ENCODE measurements around the gene HNRNPH3. TPM values are rescaled to one million over a fixed set of nuclear protein-coding genes. Genes with fewer than 3 reads are reported as not detected.
A peak's percentile ranks its signal among the peaks of the same experiment; 100 is the strongest.

Gene HNRNPH3, protein sequence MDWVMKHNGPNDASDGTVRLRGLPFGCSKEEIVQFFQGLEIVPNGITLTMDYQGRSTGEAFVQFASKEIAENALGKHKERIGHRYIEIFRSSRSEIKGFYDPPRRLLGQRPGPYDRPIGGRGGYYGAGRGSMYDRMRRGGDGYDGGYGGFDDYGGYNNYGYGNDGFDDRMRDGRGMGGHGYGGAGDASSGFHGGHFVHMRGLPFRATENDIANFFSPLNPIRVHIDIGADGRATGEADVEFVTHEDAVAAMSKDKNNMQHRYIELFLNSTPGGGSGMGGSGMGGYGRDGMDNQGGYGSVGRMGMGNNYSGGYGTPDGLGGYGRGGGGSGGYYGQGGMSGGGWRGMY
- polyA plus RNA-seq = 100 to 1,000 TPM; 117 to 229 (median 139) TPM
- long read RNA-seq, donor 1, transcript HNRNPH3-201 (10 exons, 2,339 nt) = minor isoform, 10 of 163 reads
- long read RNA-seq, donor 1, transcript HNRNPH3-208 (7 exons, 2,704 nt) = major isoform, 17 of 163 reads
- long read RNA-seq, donor 1, partial matches to known transcripts = 112 of 163 reads
- long read RNA-seq, donor 1, other reads (novel, unspliced or antisense) = 14 of 163 reads
- long read RNA-seq, donor 2, transcript HNRNPH3-201 (10 exons, 2,339 nt) = major isoform, 5 of 34 reads
- long read RNA-seq, donor 2, partial matches to known transcripts = 24 of 34 reads
- long read RNA-seq, donor 2, other reads (novel, unspliced or antisense) = 0 of 34 reads
- long read RNA-seq, donor 3, transcript HNRNPH3-208 (7 exons, 2,704 nt) = major isoform, 14 of 69 reads
- long read RNA-seq, donor 3, partial matches to known transcripts = 39 of 69 reads
- long read RNA-seq, donor 3, other reads (novel, unspliced or antisense) = 5 of 69 reads
- long read RNA-seq, donor 4 = 0 reads
- long read RNA-seq, donor 5, transcript HNRNPH3-208 (7 exons, 2,704 nt) = major isoform, 6 of 8 reads
- long read RNA-seq, donor 5, partial matches to known transcripts = 0 of 8 reads
- long read RNA-seq, donor 5, other reads (novel, unspliced or antisense) = 0 of 8 reads
- long read RNA-seq, donor 6, transcript HNRNPH3-208 (7 exons, 2,704 nt) = major isoform, 13 of 55 reads
- long read RNA-seq, donor 6, transcript HNRNPH3-201 (10 exons, 2,339 nt) = minor isoform, 7 of 55 reads
- long read RNA-seq, donor 6, partial matches to known transcripts = 31 of 55 reads
- long read RNA-seq, donor 6, other reads (novel, unspliced or antisense) = 0 of 55 reads
- long read RNA-seq, donor 7 = 0 reads
- long read RNA-seq, donor 8, partial matches to known transcripts = 0 of 3 reads
- long read RNA-seq, donor 8, other reads (novel, unspliced or antisense) = 0 of 3 reads
- long read RNA-seq, donor 9, partial matches to known transcripts = 0 of 5 reads
- long read RNA-seq, donor 9, other reads (novel, unspliced or antisense) = 0 of 5 reads
- long read RNA-seq, donor 10, transcript HNRNPH3-202 (10 exons, 1,332 nt) = minor isoform, 5 of 141 reads
- long read RNA-seq, donor 10, transcript HNRNPH3-201 (10 exons, 2,339 nt) = minor isoform, 16 of 141 reads
- long read RNA-seq, donor 10, transcript HNRNPH3-208 (7 exons, 2,704 nt) = major isoform, 19 of 141 reads
- long read RNA-seq, donor 10, partial matches to known transcripts = 83 of 141 reads
- long read RNA-seq, donor 10, other reads (novel, unspliced or antisense) = 8 of 141 reads

DNA sequence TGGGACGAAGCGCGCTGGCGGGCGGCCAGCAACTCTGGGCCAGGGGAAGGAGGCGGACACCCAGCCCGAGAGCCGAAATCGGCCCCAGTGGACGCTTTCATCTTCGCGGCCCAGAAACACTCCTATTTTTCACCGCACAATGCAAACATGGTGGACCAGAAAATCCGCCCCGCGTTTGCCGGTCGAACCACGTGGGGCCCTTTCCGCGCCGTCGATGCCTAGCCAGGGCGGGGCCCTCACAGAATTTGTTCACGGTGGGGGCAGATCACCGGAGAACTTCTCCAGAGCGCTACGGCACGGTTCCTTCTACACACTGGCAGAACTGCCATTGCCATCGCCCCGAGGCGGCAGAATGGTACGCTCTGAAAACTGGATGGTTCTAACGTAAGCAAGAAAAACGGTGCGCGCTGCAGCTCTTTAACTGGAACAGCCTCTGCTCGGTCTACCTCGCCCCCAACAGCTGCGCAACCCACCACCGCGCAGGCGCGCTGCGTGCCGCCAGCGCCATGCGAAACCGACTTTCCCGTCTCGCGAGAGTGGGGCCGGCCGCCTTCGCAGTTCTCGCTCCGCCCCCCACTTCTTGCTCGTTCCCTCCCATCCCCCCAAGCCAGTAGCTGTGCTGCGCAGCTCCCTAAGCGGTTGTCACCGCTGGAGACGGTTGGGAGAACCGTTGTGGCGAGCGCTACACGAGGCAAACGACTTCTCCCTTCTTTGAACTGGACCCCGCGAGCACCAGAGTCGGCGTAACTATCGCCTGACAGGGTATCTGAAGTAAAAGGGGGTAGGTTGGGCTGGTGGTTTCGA is at the start of gene HNRNPH3:
Gene HNRNPH3 (plus strand): TSS at position 610 of the 804 bp plus-strand sequence. CDS start 5,158 bp downstream, outside the sequence.
- Histone ChIP-seq H3K36me3 (ENCODE audit: control insufficient read depth in 3 of 3, insufficient read depth in 2 of 3, low read depth in 1 of 3, low read length in 3 of 3) (no peaks in the 10 kb centered on the region), H3K27ac (ENCODE audit: low read depth in 1 of 3, low read length in 2 of 3) (peak within 1 kb of the TSS; percentile 93 to 98 (median 94)), H3K4me1 (ENCODE audit: control insufficient read depth in 3 of 3, insufficient read depth in 2 of 3, low read depth in 1 of 3, low read length in 2 of 3) (peaks cover 2 to 22% (median 11%) of the 10 kb centered on the region in 3 donors), H3K4me3 (ENCODE audit: low read depth in 1 of 3, low read length in 3 of 3) (peak within 1 kb of the TSS; percentile 81 to 100 (median 89)), H3K27me3 (ENCODE audit: control insufficient read depth in 3 of 3, insufficient read depth in 3 of 3, low read length in 3 of 3) (no peaks in the 10 kb centered on the region), H3K9me3 (ENCODE audit: control insufficient read depth in 2 of 2, insufficient read depth in 1 of 2, low read depth in 1 of 2, low read length in 1 of 2) (peaks cover 0 to 2% of the 10 kb centered on the region in 2 donors)
- peak; percentile 98 to 100 for DNase-seq
- no peak for FAIRE-seq
- WGBS, 3 donors = 0% methylated on average over 66 to 73 of the region's 73 CpGs

- FAIRE-seq (no peak), DNase-seq (no peak)
- H3K27me3 ChIP-seq (ENCODE audit: control insufficient read depth in 3 of 3, insufficient read depth in 3 of 3, low read length in 3 of 3) = no peaks in the 10 kb centered on the region
- H3K27ac ChIP-seq (ENCODE audit: low read depth in 1 of 3, low read length in 2 of 3) = no peak overlapping the region
- H3K4me3 ChIP-seq (ENCODE audit: low read depth in 1 of 3, low read length in 3 of 3) = no peak overlapping the region
- peaks cover 4 to 69% (median 28%) of the 10 kb centered on the region in 3 donors for H3K36me3 ChIP-seq (ENCODE audit: control insufficient read depth in 3 of 3, insufficient read depth in 2 of 3, low read depth in 1 of 3, low read length in 3 of 3)
- H3K9me3 ChIP-seq (ENCODE audit: control insufficient read depth in 2 of 2, insufficient read depth in 1 of 2, low read depth in 1 of 2, low read length in 1 of 2) = peaks cover 0 to 6% of the 10 kb centered on the region in 2 donors
- no peaks in the 10 kb centered on the region for H3K4me1 ChIP-seq (ENCODE audit: control insufficient read depth in 3 of 3, insufficient read depth in 2 of 3, low read depth in 1 of 3, low read length in 2 of 3)
- 77 to 84% (median 81%) methylated on average over 9 of the region's 9 CpGs for WGBS, 3 donors
These were observed 47.5 kb upstream of the HNRNPH3 start for GRCh38 chr10:68284062-68285001.

DNA sequence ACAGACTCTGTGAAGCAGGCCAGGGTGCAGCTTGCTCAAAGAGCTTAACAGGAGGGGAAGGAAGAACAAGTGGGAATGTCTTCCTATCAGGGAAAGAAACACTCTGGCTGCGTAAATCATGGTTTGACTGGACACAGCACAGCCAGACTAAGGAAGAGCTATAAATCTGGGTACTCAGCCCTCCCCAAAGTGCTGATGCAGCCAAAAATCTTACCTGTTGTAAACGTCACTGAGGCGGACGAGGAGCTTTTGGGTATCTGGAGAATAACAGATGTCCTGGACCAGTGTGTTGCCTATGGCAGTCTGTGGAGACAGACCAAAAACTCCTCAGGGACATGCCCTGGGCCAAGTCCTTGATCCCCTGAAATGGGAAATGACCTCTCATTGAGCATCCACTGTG is 43.1 kb upstream of the HNRNPH3 start:
- no peak for DNase-seq
- H3K36me3 ChIP-seq (ENCODE audit: control insufficient read depth in 3 of 3, insufficient read depth in 2 of 3, low read depth in 1 of 3, low read length in 3 of 3) = peaks cover 7 to 79% (median 33%) of the 10 kb centered on the region in 3 donors

DNA sequence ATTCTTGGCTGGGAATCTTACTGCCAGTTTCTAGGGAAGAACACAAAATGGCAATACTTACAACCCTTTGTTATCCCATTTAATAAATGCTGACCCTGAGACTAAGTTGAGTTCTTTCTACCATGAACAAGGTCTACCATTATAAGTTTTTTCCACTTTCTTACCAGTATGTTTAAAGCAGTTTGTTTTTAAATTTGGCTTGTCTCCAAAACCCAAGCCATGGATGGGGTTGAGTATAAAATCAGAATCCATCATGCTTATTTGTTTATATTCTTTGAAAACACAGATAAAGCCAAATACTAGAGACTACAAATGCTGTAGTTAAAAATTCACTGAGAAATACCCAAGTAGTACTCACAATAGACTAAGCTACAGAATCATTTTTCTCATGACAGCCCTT is 41.1 kb upstream of the HNRNPH3 start:
- Histone ChIP-seq H3K4me3 (ENCODE audit: low read depth in 1 of 3, low read length in 3 of 3) (no peak overlapping the region), H3K27ac (ENCODE audit: low read depth in 1 of 3, low read length in 2 of 3) (no peak overlapping the region), H3K36me3 (ENCODE audit: control insufficient read depth in 3 of 3, insufficient read depth in 2 of 3, low read depth in 1 of 3, low read length in 3 of 3) (peaks cover 4 to 82% (median 24%) of the 10 kb centered on the region in 3 donors), H3K27me3 (ENCODE audit: control insufficient read depth in 3 of 3, insufficient read depth in 3 of 3, low read length in 3 of 3) (no peaks in the 10 kb centered on the region), H3K4me1 (ENCODE audit: control insufficient read depth in 3 of 3, insufficient read depth in 2 of 3, low read depth in 1 of 3, low read length in 2 of 3) (no peaks in the 10 kb centered on the region), H3K9me3 (ENCODE audit: control insufficient read depth in 2 of 2, insufficient read depth in 1 of 2, low read depth in 1 of 2, low read length in 1 of 2) (no peaks in the 10 kb centered on the region)
- FAIRE-seq (no peak), DNase-seq (no peak)

More for the DNA sequence above, 43.1 kb upstream of the HNRNPH3 start:
- no peak for FAIRE-seq
- H3K9me3 ChIP-seq (ENCODE audit: control insufficient read depth in 2 of 2, insufficient read depth in 1 of 2, low read depth in 1 of 2, low read length in 1 of 2) = no peaks in the 10 kb centered on the region
- 93 to 96% (median 94%) methylated on average over 4 of the region's 4 CpGs for WGBS, 3 donors
- H3K4me3 ChIP-seq (ENCODE audit: low read depth in 1 of 3, low read length in 3 of 3) = no peak overlapping the region
- no peaks in the 10 kb centered on the region for H3K27me3 ChIP-seq (ENCODE audit: control insufficient read depth in 3 of 3, insufficient read depth in 3 of 3, low read length in 3 of 3)
- no peak overlapping the region for H3K27ac ChIP-seq (ENCODE audit: low read depth in 1 of 3, low read length in 2 of 3)
- no peaks in the 10 kb centered on the region for H3K4me1 ChIP-seq (ENCODE audit: control insufficient read depth in 3 of 3, insufficient read depth in 2 of 3, low read depth in 1 of 3, low read length in 2 of 3)

DNA sequence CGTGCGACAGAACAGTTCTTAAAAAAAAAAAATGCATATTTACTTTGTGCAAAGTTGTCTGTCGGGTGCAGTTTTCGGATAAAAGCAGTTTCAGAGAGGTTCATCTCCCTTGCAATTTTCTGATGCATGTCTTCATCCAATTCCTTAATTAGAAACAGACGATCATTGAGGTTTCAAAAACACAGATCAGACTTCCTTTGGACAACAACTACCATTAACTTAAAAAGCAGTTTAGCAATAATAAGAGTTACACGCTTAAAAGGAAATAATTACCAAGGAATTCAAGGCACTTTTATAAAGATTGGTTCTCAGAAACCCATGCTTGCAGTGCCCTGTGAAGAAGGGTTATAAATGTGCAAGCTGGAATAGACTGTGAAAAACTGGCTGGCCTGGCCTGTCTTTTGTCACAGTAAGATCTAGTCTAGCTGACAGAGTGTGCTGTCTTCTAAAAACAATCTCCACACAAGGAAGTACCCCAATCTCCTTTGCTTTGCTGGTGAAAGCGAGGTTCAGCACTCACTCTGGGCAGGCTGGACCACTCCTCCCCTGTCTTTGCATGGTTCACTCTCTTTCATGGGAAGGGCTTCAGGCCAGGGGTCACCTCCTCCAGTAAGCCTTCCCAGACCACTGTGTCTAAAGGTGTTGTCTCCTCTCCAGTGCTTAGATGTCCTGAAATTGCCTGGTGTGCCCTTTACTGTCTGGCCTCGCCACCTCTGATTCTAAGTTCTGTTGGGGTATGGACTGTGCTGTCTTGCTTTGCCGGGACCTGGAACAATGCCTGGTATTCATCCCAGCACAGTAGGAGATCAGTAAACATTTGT is 34.8 kb upstream of the HNRNPH3 start:
- 70 to 74% (median 73%) methylated on average over 9 of the region's 9 CpGs for WGBS, 3 donors
- H3K4me3 ChIP-seq (ENCODE audit: low read depth in 1 of 3, low read length in 3 of 3) = no peak overlapping the region
- no peak overlapping the region for H3K27ac ChIP-seq (ENCODE audit: low read depth in 1 of 3, low read length in 2 of 3)
- DNase-seq = no peak
- H3K4me1 ChIP-seq (ENCODE audit: control insufficient read depth in 3 of 3, insufficient read depth in 2 of 3, low read depth in 1 of 3, low read length in 2 of 3) = peaks cover 0 to 4% (median 3%) of the 10 kb centered on the region in 3 donors
- no peaks in the 10 kb centered on the region for H3K27me3 ChIP-seq (ENCODE audit: control insufficient read depth in 3 of 3, insufficient read depth in 3 of 3, low read length in 3 of 3)
- H3K36me3 ChIP-seq (ENCODE audit: control insufficient read depth in 3 of 3, insufficient read depth in 2 of 3, low read depth in 1 of 3, low read length in 3 of 3) = peaks cover 0 to 62% (median 16%) of the 10 kb centered on the region in 3 donors
- no peak for FAIRE-seq
- H3K9me3 ChIP-seq (ENCODE audit: control insufficient read depth in 2 of 2, insufficient read depth in 1 of 2, low read depth in 1 of 2, low read length in 1 of 2) = no peaks in the 10 kb centered on the region

GRCh38 chr10:68301301-68301700 is 30.6 kb upstream of the HNRNPH3 start:
- 60 to 80% (median 79%) methylated on average over 3 of the region's 3 CpGs for WGBS, 3 donors
- H3K4me1 ChIP-seq (ENCODE audit: control insufficient read depth in 3 of 3, insufficient read depth in 2 of 3, low read depth in 1 of 3, low read length in 2 of 3) = peaks cover 0 to 4% (median 3%) of the 10 kb centered on the region in 3 donors
- no peak for DNase-seq
- FAIRE-seq = no peak
- H3K36me3 ChIP-seq (ENCODE audit: control insufficient read depth in 3 of 3, insufficient read depth in 2 of 3, low read depth in 1 of 3, low read length in 3 of 3) = peaks cover 0 to 31% (median 8%) of the 10 kb centered on the region in 3 donors
- no peak overlapping the region for H3K27ac ChIP-seq (ENCODE audit: low read depth in 1 of 3, low read length in 2 of 3)
- no peaks in the 10 kb centered on the region for H3K9me3 ChIP-seq (ENCODE audit: control insufficient read depth in 2 of 2, insufficient read depth in 1 of 2, low read depth in 1 of 2, low read length in 1 of 2)
- no peaks in the 10 kb centered on the region for H3K27me3 ChIP-seq (ENCODE audit: control insufficient read depth in 3 of 3, insufficient read depth in 3 of 3, low read length in 3 of 3)
- no peak overlapping the region for H3K4me3 ChIP-seq (ENCODE audit: low read depth in 1 of 3, low read length in 3 of 3)

Data from small intestine (tissue), 16 donors.